ELR (cell line): ENCODE data around the gene RCN1.
"Not testable (repeated sequence)": the region's sequence is repeated elsewhere in the genome, so short reads cannot be mapped to it uniquely, and the experiment has no call there.

Experiments
- DNase-seq: peaks from one replicate; pipeline ENCODE4 v3.0.0-alpha.2; 2015; ENCODE audit warnings: low read depth

The RCN1 gene

DNA sequence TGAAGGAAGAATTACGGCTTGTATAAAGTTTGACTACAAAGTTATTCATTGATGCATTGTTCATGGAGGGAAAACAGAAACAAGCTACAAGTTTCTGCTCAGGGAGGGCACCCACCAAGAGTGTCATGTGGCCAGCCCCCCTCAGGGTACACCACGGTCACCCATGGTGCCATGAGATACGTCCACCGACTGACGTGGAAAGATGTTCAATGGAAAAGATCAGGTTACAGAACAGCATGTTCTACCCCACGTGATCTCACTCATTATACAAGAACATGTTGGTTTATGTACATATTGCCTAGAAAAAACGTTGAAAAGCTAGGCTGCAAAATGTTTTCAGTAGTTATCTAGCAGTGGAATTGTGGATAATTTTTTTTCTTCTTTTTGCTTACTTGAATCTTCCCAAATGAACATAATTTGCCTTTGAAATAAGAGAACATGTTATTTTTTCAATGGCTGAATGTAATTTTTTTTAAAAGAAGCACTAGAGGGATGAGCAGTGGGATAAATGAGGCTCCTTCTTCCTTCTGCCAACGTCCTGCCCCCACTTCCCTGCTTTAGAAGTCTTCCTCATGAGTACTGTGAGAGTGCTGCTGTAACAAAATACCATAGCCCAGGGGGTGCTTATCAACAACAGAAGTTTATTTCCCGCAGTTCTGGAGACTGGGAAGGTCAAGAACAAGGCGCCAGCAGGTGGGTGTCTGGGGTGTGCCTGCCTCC lies 22.5 kb downstream of the RCN1 start:
- DNase-seq, result no peak

- DNase-seq, result no peak
Observed at GRCh38 chr11:32113920-32114203, 23.0 kb downstream of the RCN1 start.

DNA sequence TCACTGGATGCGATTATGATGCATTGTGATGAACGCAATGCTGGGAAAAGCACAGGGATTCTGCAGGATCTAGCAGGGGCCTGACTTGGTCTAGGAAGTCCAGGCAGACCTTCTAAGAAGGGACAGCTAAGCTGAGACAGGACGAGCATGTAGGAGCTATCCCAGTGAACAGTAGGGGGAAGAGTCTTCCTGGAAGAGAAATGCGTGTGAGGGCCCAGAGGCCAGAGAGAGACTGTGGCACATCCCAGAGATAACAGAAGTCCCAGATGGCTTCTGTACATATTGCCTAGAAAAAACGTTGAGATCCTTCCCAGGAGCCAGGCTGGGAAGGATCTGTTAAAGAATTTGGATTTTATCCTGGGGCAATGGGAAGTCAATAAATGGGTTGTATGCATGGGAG lies 24.6 kb downstream of the RCN1 start:
- DNase-seq, result no peak

- no peak for DNase-seq
Observed at GRCh38 chr11:32116668-32117067, 25.8 kb downstream of the RCN1 start.

- peak; percentile 83 for DNase-seq
Observed at GRCh38 chr11:32118025-32118974, 27.4 kb downstream of the RCN1 start.

DNA sequence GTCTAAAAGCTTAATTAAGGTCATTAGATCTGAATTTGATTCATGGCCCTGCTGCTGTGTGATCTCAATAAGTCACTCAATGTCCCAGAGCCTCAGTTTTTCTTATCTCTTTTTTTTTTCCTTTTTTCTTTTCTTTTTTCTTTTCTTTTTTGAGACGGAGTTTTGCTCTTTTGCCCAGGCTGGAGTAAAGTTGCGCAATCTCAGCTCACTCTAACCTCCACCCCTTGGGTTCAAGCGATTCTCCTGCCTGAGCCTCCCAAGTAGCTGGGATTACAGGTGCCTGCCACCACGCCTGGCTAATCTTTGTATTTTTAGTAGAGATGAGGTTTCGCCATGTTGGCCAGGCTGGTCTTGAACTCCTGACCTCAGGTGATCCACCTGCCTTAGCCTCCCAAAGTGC lies 28.3 kb downstream of the RCN1 start:
- DNase-seq, result not testable (repeated sequence)

DNA sequence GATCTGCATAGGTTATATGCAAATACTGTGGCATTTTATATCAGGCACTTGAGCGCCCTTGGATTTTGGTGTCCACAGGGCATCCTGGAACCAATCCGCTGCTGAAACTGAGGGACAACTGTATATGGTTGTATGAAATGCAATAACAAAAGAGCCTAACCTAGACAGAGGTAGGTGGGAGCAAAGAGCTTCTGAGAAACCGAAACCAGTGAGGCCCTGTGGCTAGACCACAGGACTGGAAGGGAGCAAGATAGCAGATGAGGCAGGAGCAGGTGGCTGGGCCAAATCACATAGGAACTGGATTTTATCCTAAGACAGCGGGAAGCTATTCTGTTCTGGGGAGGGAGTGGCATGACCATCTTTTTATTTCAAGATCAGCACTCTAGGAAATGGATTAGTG lies 30.1 kb downstream of the RCN1 start:
- no peak for DNase-seq

GRCh38 chr11:32122200-32122599 lies 31.3 kb downstream of the RCN1 start:
- DNase-seq, result no peak

DNA sequence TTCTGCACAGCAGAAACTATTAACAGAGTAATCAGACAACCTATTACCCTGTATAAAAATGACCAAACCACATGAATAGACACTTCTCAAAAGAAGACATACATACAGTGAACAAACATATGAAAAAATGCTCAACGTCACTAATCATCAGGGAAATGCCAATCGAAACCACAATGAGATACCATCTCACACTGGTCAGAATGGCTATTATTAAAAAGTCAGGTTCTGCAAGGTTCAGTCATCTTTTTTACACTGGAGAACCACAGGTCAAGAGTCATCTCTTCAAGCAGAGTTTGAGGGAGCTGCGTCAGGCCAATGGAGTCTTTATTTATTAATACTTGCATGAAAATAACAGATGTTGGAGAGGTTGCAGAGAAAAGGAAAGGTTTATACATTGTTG lies 40.4 kb downstream of the RCN1 start:
- DNase-seq, result peak; percentile 81

- peak; percentile 23 for DNase-seq
Observed at GRCh38 chr11:32136657-32137056, 45.8 kb downstream of the RCN1 start.

DNA sequence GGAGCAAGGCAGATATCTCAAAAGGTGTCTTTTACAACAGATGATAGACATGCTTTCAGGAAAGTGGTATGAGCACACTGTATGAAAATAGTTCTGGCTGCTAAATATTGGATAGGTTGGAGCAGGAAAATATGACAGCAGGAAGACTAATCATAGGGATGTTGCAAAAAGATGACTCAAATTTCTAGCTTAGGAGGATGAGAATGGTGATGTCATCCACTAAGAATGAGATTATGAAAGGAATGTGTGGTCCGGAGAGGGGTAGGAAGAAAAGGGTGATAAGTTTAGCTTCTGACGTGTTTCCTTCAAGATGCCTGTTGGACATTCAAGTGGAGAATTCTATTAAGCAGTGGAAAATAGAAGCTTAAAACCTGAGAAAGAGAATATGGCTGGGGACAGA lies 46.4 kb downstream of the RCN1 start:
- DNase-seq, result peak; percentile 98

DNA sequence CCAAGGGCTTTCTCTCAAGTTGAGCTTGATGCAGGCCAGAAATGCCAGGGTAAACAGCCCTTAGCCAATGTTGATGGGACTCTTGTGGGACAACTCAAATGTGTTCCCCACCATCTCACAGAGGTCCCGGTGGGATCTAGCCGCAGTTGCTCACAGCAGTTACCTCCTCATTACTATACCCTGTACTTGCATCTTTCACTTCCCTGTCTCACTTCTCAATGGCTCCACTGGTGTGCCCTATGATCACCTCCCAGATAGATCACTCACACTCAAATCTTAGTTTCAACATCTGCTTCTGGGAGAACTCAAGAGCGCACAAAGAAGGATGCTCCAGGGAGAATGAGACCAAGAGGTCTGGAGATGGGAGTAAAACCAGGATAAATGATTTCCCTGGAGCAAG lies 47.0 kb downstream of the RCN1 start:
- no peak for DNase-seq

DNA sequence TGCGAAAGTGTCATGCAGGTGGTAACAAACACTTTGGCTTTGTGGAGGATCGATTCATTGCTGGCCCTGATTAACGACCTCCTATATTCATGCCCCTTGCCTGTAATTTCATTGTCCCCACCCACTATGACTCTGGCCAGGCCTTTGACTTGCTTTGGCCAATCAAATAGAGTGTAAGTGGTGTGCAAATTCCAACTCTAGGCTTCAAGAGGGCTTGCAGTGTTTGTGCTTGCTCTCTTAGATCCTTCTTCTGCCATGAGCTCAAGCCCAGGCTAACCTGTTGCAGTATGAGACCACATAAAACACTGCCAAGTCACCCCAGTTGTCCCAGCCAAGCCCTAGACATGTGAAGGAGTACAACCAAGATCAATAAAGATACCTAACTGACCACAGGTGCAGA lies 48.0 kb downstream of the RCN1 start:
- no peak for DNase-seq

- DNase-seq, result no peak
Observed at GRCh38 chr11:32139896-32140520, 49.1 kb downstream of the RCN1 start.

GRCh38 chr11:32141745-32142546 lies 51.1 kb downstream of the RCN1 start:
- no peak for DNase-seq

DNA sequence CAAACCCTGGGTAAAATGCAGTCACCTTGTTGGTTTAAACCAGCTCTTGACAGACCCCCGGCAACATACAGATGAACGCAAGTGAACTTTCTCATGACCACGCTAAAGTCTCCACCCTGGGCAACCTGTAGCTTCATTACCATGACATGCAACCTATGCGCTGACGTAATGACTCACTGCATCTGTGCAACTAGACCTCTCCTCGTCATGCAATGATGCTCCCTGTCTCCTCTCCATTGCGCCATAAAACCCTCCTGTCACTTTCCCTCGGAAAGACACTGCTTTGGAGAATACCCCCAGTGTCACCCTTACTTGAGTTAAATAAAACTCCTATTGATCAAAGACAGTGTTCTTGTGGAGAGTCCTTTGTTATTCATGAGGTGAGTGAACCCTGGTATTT lies 52.5 kb downstream of the RCN1 start:
- DNase-seq, result peak; percentile 3

DNA sequence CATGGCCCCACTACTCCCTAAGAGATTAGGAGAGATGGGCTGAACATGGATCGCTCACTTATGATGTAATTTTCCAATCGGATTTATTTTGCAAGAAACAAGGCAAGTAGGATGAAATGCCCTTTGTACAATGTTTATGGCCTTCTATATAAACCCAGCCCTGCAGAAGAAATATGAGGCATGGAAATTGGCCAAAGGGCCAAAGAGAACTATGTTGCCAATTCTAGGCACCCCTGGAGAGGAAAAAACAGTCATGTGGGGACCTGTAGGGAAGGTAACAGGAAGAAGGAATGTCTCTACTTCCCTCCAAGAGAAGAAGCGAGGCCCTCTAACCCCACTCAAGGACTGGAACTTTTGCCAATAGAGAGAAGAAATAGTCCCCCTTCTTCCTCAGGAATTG lies 54.4 kb downstream of the RCN1 start:
- no peak for DNase-seq

- DNase-seq, result peak; percentile 62
Observed at GRCh38 chr11:32148895-32149294, 58.0 kb downstream of the RCN1 start.

- no peak for DNase-seq
Observed at GRCh38 chr11:32149748-32150147, 58.9 kb downstream of the RCN1 start.

DNA sequence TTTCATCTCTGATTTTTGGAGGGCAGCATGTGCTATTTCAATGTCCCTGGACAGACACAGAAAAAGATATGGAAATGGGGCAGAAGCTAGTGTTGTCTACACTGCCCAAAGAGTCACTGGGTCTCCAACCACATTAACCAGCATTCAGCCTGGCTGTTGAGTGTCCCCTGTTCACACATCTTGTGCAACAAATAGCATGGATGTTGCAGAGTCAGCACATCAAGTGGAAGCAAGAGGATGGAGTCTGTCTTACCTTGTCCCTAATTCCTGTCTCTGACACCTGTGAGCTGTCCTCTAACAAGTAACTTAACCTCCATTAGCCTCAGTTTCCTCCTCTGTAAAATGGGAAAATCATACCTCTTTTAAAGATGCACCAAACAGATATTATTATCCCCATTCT lies 60.2 kb downstream of the RCN1 start:
- no peak for DNase-seq

DNA sequence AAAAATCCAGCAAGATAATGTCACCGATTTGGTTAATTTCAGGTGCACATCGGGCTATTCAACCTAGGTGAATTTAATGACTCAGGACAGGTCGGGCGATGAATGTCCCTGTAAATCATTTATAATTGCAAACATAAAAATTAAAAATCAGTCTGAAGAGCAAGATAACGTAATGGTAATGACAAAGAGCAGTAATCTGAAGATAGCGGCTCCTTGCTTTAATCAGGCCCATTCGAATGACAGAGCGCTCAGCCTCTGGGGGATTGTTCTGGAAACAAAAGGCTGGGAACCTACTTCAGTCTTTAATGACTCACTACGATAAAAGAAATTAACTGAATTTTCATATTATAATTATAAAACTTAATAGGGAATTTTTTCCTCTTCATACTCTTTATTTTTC lies 61.3 kb downstream of the RCN1 start:
- DNase-seq, result no peak

DNA sequence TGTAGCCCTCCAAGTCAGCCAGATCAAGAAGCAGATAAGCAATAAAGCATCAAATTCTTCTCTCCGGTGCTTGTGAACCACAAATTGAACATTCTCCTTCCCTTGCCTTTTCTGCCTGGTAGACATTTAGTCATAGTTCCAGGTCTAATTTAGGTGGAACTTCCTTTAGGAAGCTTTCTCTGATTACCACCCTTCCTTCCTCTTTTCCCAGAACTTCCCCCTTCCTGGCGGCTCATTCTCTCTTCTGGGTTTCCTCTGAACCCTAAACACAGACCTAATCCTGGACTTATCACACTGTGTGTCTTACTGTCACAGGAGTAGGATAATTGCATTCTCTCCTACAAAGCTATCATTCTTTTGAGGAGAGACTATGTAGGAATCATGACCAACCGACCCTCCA lies 61.9 kb downstream of the RCN1 start:
- DNase-seq, result no peak
